ENCODE measurements around the gene PTX4. TPM values are rescaled to one million over a fixed set of nuclear protein-coding genes. Genes with fewer than 3 reads are reported as not detected.

The PTX4 gene
- total RNA-seq, 1 experiment from 2014 or later: not detected

DNA sequence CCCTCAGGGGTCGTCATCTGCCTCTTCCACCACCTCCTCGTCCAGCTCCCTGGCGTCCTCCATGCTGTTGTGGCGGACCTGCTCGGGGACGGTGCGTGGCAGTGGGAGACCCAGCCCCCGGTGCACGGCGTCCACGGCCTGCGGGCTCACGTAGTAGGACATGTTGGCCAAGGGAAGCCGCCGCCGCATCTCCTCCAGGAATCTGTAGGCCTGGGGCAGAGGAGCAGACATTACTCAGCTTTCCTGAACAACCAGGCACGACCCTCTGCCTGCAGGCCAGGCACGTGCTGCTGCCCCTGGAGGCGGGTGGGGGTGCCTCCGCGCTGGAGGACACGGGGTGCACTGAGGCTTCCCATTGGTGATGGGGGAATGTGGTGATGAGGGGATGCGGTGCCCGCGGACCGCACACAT is 22.2 kb upstream of the PTX4 start:
- Mint-ChIP-seq H3K4me1 (ENCODE audit: low read depth, unreplicated experiment) (no peaks in the 10 kb centered on the region), H3K27me3 (ENCODE audit: insufficient read depth, unreplicated experiment) (no peaks in the 10 kb centered on the region), H3K9me3 (ENCODE audit: unreplicated experiment) (peaks cover 10% of the 10 kb centered on the region), H3K4me3 (ENCODE audit: unreplicated experiment) (no peak overlapping the region), H3K36me3 (ENCODE audit: insufficient read depth, unreplicated experiment) (peaks cover 39% of the 10 kb centered on the region), H3K27ac (ENCODE audit: unreplicated experiment) (no peak overlapping the region)
- H3K9me3 ChIP-seq: peaks cover 3% of the 10 kb centered on the region; the same call in 1 of the 2 replicates
- intact Hi-C loops (cut with micrococcal nuclease; ENCODE audit: unreplicated experiment): no loop called here
- H3K4me1 ChIP-seq: no peaks in the 10 kb centered on the region
- ChIA-PET CTCF (no interaction called here), POLR2A (no interaction called here)
- no peaks in the 10 kb centered on the region for H3K27me3 ChIP-seq (replicated peaks; ENCODE audit: control insufficient read depth, insufficient read depth, low read length)
- H3K36me3 ChIP-seq (ENCODE audit: control insufficient read depth, insufficient read depth, low read length): no peaks in the 10 kb centered on the region
- BruUV-seq (replicated peaks): no TSS peak
- TF ChIP-seq, protein P1, sequence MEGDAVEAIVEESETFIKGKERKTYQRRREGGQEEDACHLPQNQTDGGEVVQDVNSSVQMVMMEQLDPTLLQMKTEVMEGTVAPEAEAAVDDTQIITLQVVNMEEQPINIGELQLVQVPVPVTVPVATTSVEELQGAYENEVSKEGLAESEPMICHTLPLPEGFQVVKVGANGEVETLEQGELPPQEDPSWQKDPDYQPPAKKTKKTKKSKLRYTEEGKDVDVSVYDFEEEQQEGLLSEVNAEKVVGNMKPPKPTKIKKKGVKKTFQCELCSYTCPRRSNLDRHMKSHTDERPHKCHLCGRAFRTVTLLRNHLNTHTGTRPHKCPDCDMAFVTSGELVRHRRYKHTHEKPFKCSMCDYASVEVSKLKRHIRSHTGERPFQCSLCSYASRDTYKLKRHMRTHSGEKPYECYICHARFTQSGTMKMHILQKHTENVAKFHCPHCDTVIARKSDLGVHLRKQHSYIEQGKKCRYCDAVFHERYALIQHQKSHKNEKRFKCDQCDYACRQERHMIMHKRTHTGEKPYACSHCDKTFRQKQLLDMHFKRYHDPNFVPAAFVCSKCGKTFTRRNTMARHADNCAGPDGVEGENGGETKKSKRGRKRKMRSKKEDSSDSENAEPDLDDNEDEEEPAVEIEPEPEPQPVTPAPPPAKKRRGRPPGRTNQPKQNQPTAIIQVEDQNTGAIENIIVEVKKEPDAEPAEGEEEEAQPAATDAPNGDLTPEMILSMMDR (IDR thresholded peaks at IDR 0.05; ENCODE audit: insufficient read depth in 1 of 2, low read depth in 1 of 2, low read length in 1 of 2, severe bottlenecking in 1 of 2, unreplicated experiment in 1 of 2): no peak
- H3K4me3 ChIP-seq (ENCODE audit: low read depth, low read length): no peak overlapping the region
- DNase-seq: no peak

DNA sequence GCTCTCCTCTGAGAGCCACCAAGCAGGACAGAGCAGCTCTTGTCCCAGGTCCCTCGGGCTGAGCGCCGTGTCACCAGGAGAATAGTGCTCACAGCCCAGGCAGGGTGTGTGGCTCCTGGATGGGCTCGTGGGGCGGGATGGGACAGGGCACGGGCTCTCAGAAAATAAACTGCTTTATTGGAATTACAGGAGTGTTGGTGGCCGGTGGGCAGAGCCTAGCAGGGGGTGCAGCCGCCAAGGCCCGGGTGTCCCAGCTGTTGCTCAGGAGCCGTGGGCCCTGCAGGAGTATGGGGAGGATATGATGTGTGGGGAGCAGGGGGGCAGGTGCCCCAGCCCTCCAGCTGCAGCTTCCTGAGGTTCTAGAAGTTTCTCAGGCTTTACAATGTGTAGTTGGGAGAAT is 21.5 kb upstream of the PTX4 start:
- Histone ChIP-seq H3K27me3 (replicated peaks; ENCODE audit: control insufficient read depth, insufficient read depth, low read length) (no peaks in the 10 kb centered on the region), H3K4me3 (ENCODE audit: low read depth, low read length) (no peak overlapping the region), H3K9me3 (peaks cover 3% of the 10 kb centered on the region; the same call in 1 of the 2 replicates), H3K4me1 (no peaks in the 10 kb centered on the region), H3K36me3 (ENCODE audit: control insufficient read depth, insufficient read depth, low read length) (peaks cover 3% of the 10 kb centered on the region)
- intact Hi-C loops (cut with micrococcal nuclease; ENCODE audit: unreplicated experiment): no loop called here
- CTCF ChIA-PET: no interaction called here
- Mint-ChIP-seq H3K27ac (ENCODE audit: unreplicated experiment) (no peak overlapping the region), H3K36me3 (ENCODE audit: insufficient read depth, unreplicated experiment) (peaks cover 39% of the 10 kb centered on the region), H3K4me1 (ENCODE audit: low read depth, unreplicated experiment) (no peaks in the 10 kb centered on the region), H3K27me3 (ENCODE audit: insufficient read depth, unreplicated experiment) (no peaks in the 10 kb centered on the region), H3K9me3 (ENCODE audit: unreplicated experiment) (peaks cover 9% of the 10 kb centered on the region), H3K4me3 (ENCODE audit: unreplicated experiment) (no peak overlapping the region)
- POLR2A ChIA-PET: no interaction called here
- TF ChIP-seq, protein P1 (IDR thresholded peaks at IDR 0.05; ENCODE audit: insufficient read depth in 1 of 2, low read depth in 1 of 2, low read length in 1 of 2, severe bottlenecking in 1 of 2, unreplicated experiment in 1 of 2): no peak
- no peak for DNase-seq
- no TSS peak for BruUV-seq (replicated peaks)

DNA sequence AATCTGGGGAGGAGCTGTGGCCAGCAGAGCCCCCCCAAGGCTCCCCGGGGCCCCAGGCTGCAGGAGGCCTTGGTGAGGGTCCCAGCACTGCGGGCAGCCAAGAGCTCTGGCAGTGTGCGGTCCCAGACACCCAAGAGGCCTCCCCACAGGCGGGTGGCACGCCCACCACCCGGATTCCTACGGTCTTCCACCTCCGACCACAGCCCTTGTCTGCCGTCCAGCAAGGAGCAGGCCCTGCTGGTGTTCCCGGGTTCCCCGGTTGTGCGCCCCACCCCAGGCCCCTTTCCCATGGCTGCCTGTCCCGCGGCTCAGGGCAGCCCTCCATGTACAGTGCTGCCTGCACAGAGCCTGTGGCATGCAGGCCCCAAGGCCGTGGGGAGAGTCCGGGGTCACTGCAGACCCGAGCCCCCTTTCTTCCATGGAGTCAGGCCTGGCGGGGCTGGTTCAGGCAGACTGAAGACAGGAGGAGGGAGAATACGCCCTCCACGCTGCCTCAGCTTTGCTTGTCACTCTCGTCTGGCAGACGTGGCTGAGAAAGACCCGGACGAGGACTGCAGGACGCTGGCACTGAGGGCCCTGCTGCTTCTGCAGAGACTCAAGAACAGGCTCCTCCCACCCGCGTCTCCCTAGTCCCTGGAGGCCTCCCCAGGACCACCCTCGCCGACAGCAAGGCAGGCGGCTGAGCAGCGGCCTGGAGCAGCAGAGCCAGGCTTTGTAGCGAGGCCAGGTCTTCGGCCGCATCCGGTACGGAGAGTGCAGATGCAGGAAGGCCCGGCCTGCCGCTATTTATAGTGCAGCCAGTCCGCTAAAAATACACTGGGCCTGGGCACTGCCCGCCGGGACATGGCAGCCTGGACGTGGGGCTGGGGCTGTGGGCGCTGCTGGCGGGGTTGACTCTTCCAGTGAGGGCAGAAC is 20.8 kb upstream of the PTX4 start:
- intact Hi-C loops (cut with micrococcal nuclease; ENCODE audit: unreplicated experiment): no loop called here
- H3K4me3 ChIP-seq (ENCODE audit: low read depth, low read length): no peak overlapping the region
- ChIA-PET CTCF (no interaction called here), POLR2A (no interaction called here)
- Mint-ChIP-seq H3K4me3 (ENCODE audit: unreplicated experiment) (no peak overlapping the region), H3K4me1 (ENCODE audit: low read depth, unreplicated experiment) (no peaks in the 10 kb centered on the region), H3K27me3 (ENCODE audit: insufficient read depth, unreplicated experiment) (no peaks in the 10 kb centered on the region), H3K9me3 (ENCODE audit: unreplicated experiment) (peaks cover 2% of the 10 kb centered on the region), H3K27ac (ENCODE audit: unreplicated experiment) (no peak overlapping the region), H3K36me3 (ENCODE audit: insufficient read depth, unreplicated experiment) (peaks cover 42% of the 10 kb centered on the region)
- no peak for DNase-seq
- no peaks in the 10 kb centered on the region for H3K27me3 ChIP-seq (replicated peaks; ENCODE audit: control insufficient read depth, insufficient read depth, low read length)
- H3K9me3 ChIP-seq: no peaks in the 10 kb centered on the region; the same call in 1 of the 2 replicates
- no peaks in the 10 kb centered on the region for H3K4me1 ChIP-seq
- TF ChIP-seq, protein P1 (IDR thresholded peaks at IDR 0.05; ENCODE audit: insufficient read depth in 1 of 2, low read depth in 1 of 2, low read length in 1 of 2, severe bottlenecking in 1 of 2, unreplicated experiment in 1 of 2): no peak
- BruUV-seq (replicated peaks): no TSS peak
- H3K36me3 ChIP-seq (ENCODE audit: control insufficient read depth, insufficient read depth, low read length): peaks cover 3% of the 10 kb centered on the region
